RWPE2 (cell line): Measurements from ENCODE around the gene CARD9.
"Not testable (repeated sequence)": the region's sequence is repeated elsewhere in the genome, so short reads cannot be mapped to it uniquely, and the experiment has no call there.

ENCODE experiments used
- ATAC-seq: fragments of 200-7000 bp; cut with Tn5 transposase; 3 replicates; pipeline ENCODE4 v1.9.1; 2021; ENCODE audit warnings: low read depth
- DNase-seq: peaks from one replicate; pipeline ENCODE4 v3.0.0-alpha.2; 2020; ENCODE audit warnings: low spot score
- H3K27ac ChIP-seq: fragments of 450-650 bp; 2 replicates; pipeline ENCODE4 v1.5.1; 2017; ENCODE audit warnings: mild to moderate bottlenecking; ENCODE audit not compliant: poor library complexity, severe bottlenecking
- H3K27me3 ChIP-seq: fragments of 250-450 bp; sonication (Bioruptor Pico); 2 replicates; pipeline ENCODE4 v1.5.1; 2021; ENCODE audit warnings: mild to moderate bottlenecking, moderate library complexity; ENCODE audit not compliant: insufficient read depth, poor library complexity, severe bottlenecking
- H3K36me3 ChIP-seq: fragments of 250-450 bp; sonication (Bioruptor Pico); 2 replicates; pipeline ENCODE4 v1.5.1; 2020; ENCODE audit warnings: low read depth, mild to moderate bottlenecking, moderate library complexity
- H3K4me1 ChIP-seq: fragments of 250-450 bp; sonication (Bioruptor Pico); 2 replicates; pipeline ENCODE4 v1.5.1; 2021; ENCODE audit warnings: mild to moderate bottlenecking, moderate library complexity; ENCODE audit not compliant: insufficient read depth, poor library complexity, severe bottlenecking
- H3K4me3 ChIP-seq: fragments of 250-450 bp; sonication (Bioruptor Pico); 2 replicates; pipeline ENCODE4 v1.5.1; 2021; ENCODE audit warnings: mild to moderate bottlenecking, moderate library complexity; ENCODE audit not compliant: severe bottlenecking
- H3K9me3 ChIP-seq: fragments of 250-450 bp; sonication (Bioruptor Pico); 2 replicates; pipeline ENCODE4 v1.5.1; 2021; ENCODE audit warnings: mild to moderate bottlenecking, moderate library complexity; ENCODE audit not compliant: severe bottlenecking
- TF ChIP-seq, protein P1 (sequence below): fragments of 450-650 bp; IDR thresholded peaks from one replicate; pipeline ENCODE4 v1.5.1; 2017; ENCODE audit warnings: mild to moderate bottlenecking, moderate library complexity; ENCODE audit not compliant: poor library complexity, severe bottlenecking

The CARD9 gene

DNA sequence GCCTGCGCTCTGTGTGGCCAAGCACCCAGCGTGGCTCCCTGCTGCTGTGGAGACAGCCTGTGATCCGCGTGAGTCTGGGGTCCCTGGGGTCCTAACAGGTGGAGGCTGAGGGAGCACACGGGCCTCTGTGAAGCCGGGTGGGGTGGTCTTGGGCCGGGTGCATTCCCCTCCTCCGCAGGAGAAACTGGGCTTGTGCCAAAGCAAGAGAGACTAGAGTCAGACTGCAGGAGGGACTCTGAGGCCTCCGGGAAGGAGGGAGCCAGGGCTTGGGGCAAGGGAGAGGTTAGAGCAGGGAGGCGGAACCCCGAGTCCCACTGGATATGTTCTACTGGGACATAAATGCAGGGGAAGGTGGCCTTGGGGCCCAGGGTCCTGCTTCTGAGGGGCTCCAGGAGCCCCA is 20.4 kb downstream of the CARD9 start:
- no peak overlapping the region for H3K4me3 ChIP-seq
- TF ChIP-seq, protein P1, sequence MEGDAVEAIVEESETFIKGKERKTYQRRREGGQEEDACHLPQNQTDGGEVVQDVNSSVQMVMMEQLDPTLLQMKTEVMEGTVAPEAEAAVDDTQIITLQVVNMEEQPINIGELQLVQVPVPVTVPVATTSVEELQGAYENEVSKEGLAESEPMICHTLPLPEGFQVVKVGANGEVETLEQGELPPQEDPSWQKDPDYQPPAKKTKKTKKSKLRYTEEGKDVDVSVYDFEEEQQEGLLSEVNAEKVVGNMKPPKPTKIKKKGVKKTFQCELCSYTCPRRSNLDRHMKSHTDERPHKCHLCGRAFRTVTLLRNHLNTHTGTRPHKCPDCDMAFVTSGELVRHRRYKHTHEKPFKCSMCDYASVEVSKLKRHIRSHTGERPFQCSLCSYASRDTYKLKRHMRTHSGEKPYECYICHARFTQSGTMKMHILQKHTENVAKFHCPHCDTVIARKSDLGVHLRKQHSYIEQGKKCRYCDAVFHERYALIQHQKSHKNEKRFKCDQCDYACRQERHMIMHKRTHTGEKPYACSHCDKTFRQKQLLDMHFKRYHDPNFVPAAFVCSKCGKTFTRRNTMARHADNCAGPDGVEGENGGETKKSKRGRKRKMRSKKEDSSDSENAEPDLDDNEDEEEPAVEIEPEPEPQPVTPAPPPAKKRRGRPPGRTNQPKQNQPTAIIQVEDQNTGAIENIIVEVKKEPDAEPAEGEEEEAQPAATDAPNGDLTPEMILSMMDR: no peak
- no peaks in the 10 kb centered on the region for H3K36me3 ChIP-seq
- no peak for DNase-seq
- no peaks in the 10 kb centered on the region for H3K27me3 ChIP-seq
- no peak for ATAC-seq
- no peaks in the 10 kb centered on the region for H3K4me1 ChIP-seq
- H3K9me3 ChIP-seq: no peaks in the 10 kb centered on the region
- H3K27ac ChIP-seq: no peak overlapping the region

DNA sequence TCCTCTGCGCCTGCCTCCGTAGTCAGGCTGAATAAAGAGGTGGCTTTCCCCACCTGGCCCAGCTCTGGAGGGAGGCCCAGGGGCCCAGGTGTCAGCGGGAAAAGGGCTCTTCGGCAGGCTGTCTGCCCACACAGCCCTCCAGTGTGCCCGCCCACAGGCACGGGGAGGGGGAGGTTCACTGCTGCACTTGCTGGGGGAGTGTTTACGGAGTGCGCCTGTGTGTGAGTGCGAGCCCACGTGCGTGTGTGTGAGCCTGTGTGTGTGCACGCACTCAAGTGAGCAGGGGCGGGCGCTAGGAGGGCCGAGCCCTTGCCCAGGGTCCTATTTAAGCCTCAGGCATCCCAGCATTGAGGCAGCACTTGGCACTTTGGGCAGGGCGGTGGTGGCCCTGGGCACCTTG is 20.8 kb downstream of the CARD9 start:
- Histone ChIP-seq H3K27ac (no peak overlapping the region), H3K4me1 (no peaks in the 10 kb centered on the region), H3K27me3 (no peaks in the 10 kb centered on the region), H3K4me3 (no peak overlapping the region), H3K36me3 (no peaks in the 10 kb centered on the region), H3K9me3 (no peaks in the 10 kb centered on the region)
- DNase-seq: no peak
- no peak for ATAC-seq
- TF ChIP-seq, protein P1: no peak

DNA sequence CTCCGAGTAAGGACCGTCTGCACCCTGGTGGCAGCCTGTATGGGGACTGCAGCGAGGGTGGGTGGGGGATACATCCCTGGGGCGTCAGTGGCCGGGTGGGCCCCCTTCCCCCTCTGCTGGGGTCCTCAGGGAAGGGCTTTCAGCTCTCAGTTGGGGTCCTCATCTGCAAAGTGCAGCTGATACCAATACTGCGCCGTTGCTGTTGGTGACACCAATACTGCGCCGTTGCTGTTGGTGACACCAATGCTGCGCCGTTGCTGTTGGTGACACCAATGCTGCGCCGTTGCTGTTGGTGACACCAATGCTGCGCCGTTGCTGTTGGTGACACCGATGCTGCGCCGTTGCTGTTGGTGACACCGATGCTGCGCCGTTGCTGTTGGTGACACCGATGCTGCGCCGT is 21.6 kb downstream of the CARD9 start:
- H3K27me3 ChIP-seq, H3K27ac ChIP-seq, ATAC-seq, H3K4me1 ChIP-seq, H3K4me3 ChIP-seq, H3K9me3 ChIP-seq, H3K36me3 ChIP-seq, DNase-seq: not testable (repeated sequence)

DNA sequence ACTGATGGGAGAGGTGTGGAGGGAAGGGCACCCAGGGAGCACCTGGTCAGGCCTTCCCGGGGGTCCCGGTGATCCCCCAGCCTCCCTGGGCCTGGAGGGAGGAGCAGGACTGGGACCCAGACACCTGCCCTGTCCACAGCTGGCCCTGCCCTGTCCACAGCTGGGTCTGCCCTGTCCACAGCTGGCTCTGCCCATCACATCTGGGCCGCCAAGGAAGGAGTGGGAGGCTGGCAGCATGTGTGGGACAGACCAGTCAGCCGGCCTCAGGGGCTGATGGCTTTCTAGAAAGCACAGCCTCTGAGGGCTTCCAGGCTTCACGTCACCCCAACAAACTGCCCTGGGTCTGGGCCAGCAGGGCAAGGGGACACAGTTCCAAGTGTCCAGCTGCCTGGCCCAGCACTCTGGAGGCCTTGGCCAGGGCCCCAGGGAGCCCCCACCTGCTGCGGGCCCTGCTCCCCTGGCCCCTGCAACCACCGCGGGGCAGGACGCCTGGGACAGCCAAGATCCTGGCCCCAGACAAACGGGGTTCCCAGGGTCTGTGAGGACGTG is 22.1 kb downstream of the CARD9 start:
- ATAC-seq: no peak

DNA sequence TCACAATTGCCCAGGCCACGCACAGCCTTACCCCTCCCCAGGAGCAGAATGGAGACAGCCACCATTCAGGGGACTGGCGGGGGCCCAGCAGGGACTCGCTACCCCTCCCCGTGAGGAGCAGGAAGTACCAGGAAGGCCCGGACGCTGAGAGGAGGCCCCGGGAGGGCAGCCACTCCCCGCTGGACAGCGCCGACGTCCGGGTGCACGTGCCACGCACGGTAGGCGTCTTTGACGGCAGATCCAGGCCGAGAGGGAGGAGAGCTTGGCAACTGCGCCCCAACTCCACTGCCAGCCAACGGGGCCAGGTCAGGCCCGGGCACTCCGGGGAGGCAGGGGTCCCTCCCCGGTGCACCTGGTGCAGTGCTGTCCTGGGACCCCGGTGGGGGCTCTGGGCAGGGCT is 23.9 kb downstream of the CARD9 start:
- H3K36me3 ChIP-seq: no peaks in the 10 kb centered on the region
- TF ChIP-seq, protein P1: no peak
- no peak for DNase-seq
- H3K9me3 ChIP-seq: no peaks in the 10 kb centered on the region
- no peaks in the 10 kb centered on the region for H3K27me3 ChIP-seq
- no peak overlapping the region for H3K4me3 ChIP-seq
- H3K4me1 ChIP-seq: peaks cover 3% of the 10 kb centered on the region
- ATAC-seq: no peak
- H3K27ac ChIP-seq: no peak overlapping the region

More for the DNA sequence above, 22.1 kb downstream of the CARD9 start:
- no peaks in the 10 kb centered on the region for H3K9me3 ChIP-seq
- no peak for DNase-seq
- H3K27ac ChIP-seq: no peak overlapping the region
- no peak overlapping the region for H3K4me3 ChIP-seq
- H3K4me1 ChIP-seq: no peaks in the 10 kb centered on the region
- no peaks in the 10 kb centered on the region for H3K36me3 ChIP-seq
- H3K27me3 ChIP-seq: no peaks in the 10 kb centered on the region
- TF ChIP-seq, protein P1: no peak
